Measurements from ENCODE around the gene RNASE7. TPM values are rescaled to one million over a fixed set of nuclear protein-coding genes. Genes with fewer than 3 reads are reported as not detected.

Gene RNASE7
- polyA plus RNA-seq, 1 of the 3 experiments (the other 2 are of a cell fraction): not detected

DNA sequence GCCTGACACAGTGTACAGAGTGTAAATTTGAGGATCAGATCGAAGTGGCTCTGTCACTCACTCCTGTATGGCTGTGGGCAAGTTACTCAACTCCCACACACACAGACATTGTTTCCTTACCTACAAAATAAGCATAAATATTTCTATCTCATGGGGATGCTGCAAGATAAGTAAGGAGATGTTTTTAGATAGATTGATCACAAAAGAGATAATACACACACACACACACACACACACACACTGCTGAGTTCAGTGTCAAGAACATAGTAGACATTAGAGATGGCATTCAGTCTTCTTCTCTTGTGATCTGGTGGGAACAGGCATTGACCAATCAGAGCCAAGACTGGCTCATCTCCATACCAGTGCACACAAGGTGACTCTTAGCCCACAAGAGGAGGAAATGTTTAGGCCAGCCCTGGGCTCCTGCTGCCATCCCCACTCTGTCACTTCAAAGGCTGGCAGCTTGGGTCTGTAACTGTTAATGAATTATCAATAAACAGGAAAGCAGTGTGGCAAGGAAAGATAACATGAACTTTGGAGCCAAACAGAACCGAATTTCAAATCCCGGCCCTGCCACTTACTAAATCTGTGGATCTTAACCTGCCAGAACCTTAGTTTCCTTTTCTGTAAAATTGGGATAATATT, 12.1 kb downstream of the RNASE7 start:
- 57% methylated on average over 3 of the region's 3 CpGs for WGBS (ENCODE audit: low lambda C conversion rate)
- Histone ChIP-seq H4K20me1 (ENCODE audit: insufficient read depth) (no peaks in the 10 kb centered on the region), H3K4me2 (no peak overlapping the region), H3K79me2 (ENCODE audit: insufficient read depth) (no peaks in the 10 kb centered on the region), H3K9ac (no peak overlapping the region), H3K9me3 (no peaks in the 10 kb centered on the region), H3K4me1 (ENCODE audit: control insufficient read depth in 1 of 2, insufficient read depth in 2 of 2, low read depth in 1 of 2, low read length in 1 of 2) (no peaks in the 10 kb centered on the region), H3K27ac (ENCODE audit: low read depth in 2 of 2, low read length in 1 of 2) (no peak overlapping the region), H3F3A (replicated peaks; ENCODE audit: insufficient read depth) (peaks cover 6% of the 10 kb centered on the region), H3K36me3 (replicated peaks in 1 of 2; ENCODE audit: control insufficient read depth in 1 of 2, insufficient read depth in 2 of 2, low read length in 1 of 2) (no peaks in the 10 kb centered on the region), H3K27me3 (ENCODE audit: insufficient read depth) (no peaks in the 10 kb centered on the region), H3K9me2 (no peaks in the 10 kb centered on the region), H2AFZ (ENCODE audit: low read depth) (no peak overlapping the region), H3K4me3 (ENCODE audit: low read depth in 2 of 2, low read length in 1 of 2) (no peak overlapping the region)
- CTCF ChIA-PET: interaction anchor here (1.8 to 2.1 kb wide), 4 partner anchors 14 to 40 kb away, joined by 5 to 7 read pairs (median 7); no protein-coding TSS in a partner anchor
- TF ChIP-seq SMC3 (IDR thresholded peaks at IDR 0.05; ENCODE audit: low read depth, low read length) (no peak), CHD2 (IDR thresholded peaks at IDR 0.05; ENCODE audit: low read length, partially characterized antibody) (no peak), NRF1 (IDR thresholded peaks at IDR 0.05; ENCODE audit: low read depth, low read length) (no peak), EZH2phosphoT487 (IDR thresholded peaks at IDR 0.05; ENCODE audit: borderline replicate concordance, low read depth) (no peak), ELF1 (IDR thresholded peaks at IDR 0.05) (no peak), SIN3A (IDR thresholded peaks at IDR 0.05; ENCODE audit: borderline replicate concordance, low read depth, low read length) (no peak), TEAD4 (IDR thresholded peaks at IDR 0.05; ENCODE audit: borderline replicate concordance, insufficient read depth) (no peak), NFIC (IDR thresholded peaks at IDR 0.05; ENCODE audit: borderline replicate concordance) (no peak), FOXJ3 (CRISPR knock-in tag; IDR thresholded peaks at IDR 0.05) (no peak), GABPA (IDR thresholded peaks at IDR 0.05; ENCODE audit: low read depth) (no peak)
- TF ChIP-seq, protein P1, sequence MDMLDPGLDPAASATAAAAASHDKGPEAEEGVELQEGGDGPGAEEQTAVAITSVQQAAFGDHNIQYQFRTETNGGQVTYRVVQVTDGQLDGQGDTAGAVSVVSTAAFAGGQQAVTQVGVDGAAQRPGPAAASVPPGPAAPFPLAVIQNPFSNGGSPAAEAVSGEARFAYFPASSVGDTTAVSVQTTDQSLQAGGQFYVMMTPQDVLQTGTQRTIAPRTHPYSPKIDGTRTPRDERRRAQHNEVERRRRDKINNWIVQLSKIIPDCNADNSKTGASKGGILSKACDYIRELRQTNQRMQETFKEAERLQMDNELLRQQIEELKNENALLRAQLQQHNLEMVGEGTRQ (IDR thresholded peaks at IDR 0.05; ENCODE audit: borderline replicate concordance, low read depth, low read length): no peak
- TF ChIP-seq, protein P2, sequence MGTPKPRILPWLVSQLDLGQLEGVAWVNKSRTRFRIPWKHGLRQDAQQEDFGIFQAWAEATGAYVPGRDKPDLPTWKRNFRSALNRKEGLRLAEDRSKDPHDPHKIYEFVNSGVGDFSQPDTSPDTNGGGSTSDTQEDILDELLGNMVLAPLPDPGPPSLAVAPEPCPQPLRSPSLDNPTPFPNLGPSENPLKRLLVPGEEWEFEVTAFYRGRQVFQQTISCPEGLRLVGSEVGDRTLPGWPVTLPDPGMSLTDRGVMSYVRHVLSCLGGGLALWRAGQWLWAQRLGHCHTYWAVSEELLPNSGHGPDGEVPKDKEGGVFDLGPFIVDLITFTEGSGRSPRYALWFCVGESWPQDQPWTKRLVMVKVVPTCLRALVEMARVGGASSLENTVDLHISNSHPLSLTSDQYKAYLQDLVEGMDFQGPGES (IDR thresholded peaks at IDR 0.05; ENCODE audit: low read depth, low read length): no peak
- TF ChIP-seq, protein P3, sequence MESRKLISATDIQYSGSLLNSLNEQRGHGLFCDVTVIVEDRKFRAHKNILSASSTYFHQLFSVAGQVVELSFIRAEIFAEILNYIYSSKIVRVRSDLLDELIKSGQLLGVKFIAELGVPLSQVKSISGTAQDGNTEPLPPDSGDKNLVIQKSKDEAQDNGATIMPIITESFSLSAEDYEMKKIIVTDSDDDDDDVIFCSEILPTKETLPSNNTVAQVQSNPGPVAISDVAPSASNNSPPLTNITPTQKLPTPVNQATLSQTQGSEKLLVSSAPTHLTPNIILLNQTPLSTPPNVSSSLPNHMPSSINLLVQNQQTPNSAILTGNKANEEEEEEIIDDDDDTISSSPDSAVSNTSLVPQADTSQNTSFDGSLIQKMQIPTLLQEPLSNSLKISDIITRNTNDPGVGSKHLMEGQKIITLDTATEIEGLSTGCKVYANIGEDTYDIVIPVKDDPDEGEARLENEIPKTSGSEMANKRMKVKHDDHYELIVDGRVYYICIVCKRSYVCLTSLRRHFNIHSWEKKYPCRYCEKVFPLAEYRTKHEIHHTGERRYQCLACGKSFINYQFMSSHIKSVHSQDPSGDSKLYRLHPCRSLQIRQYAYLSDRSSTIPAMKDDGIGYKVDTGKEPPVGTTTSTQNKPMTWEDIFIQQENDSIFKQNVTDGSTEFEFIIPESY (IDR thresholded peaks at IDR 0.05; ENCODE audit: borderline replicate concordance, low read depth): no peak
- TF ChIP-seq, protein P4, sequence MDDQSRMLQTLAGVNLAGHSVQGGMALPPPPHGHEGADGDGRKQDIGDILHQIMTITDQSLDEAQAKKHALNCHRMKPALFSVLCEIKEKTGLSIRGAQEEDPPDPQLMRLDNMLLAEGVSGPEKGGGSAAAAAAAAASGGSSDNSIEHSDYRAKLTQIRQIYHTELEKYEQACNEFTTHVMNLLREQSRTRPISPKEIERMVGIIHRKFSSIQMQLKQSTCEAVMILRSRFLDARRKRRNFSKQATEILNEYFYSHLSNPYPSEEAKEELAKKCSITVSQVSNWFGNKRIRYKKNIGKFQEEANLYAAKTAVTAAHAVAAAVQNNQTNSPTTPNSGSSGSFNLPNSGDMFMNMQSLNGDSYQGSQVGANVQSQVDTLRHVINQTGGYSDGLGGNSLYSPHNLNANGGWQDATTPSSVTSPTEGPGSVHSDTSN (IDR thresholded peaks at IDR 0.05): no peak
- TF ChIP-seq, protein P5, sequence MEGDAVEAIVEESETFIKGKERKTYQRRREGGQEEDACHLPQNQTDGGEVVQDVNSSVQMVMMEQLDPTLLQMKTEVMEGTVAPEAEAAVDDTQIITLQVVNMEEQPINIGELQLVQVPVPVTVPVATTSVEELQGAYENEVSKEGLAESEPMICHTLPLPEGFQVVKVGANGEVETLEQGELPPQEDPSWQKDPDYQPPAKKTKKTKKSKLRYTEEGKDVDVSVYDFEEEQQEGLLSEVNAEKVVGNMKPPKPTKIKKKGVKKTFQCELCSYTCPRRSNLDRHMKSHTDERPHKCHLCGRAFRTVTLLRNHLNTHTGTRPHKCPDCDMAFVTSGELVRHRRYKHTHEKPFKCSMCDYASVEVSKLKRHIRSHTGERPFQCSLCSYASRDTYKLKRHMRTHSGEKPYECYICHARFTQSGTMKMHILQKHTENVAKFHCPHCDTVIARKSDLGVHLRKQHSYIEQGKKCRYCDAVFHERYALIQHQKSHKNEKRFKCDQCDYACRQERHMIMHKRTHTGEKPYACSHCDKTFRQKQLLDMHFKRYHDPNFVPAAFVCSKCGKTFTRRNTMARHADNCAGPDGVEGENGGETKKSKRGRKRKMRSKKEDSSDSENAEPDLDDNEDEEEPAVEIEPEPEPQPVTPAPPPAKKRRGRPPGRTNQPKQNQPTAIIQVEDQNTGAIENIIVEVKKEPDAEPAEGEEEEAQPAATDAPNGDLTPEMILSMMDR (IDR thresholded peaks at IDR 0.05): no peak
- POLR2A ChIA-PET: no interaction called here
- DNase-seq: no peak
